ENCODE results near the gene ATP2B1.

ATP2B1 gene

DNA sequence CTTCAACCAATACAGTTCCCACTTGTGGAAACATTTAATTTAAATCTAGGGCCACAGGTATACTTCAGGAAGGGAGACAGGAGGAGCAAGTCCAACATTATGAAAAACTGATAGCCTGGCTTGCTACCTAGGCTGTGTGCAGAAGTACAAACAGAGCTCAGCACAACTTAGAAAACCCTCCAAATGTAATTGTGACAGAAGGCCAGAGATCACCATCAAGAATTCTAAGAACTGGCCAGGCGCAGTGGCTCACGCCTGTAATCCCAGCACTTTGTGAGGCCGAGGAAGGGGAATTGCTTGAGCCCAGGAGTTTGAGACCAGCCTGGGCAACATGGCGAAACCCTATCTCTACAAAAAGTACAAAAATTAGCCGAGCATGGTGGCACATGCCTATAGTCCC, 14.1 kb downstream of the ATP2B1 start:
- Histone ChIP-seq H3K9me2 (replicated peaks; ENCODE audit: low read depth, low read length) (no peaks in the 10 kb centered on the region), H3K27me3 (ENCODE audit: insufficient read depth, low read length, poor library complexity, severe bottlenecking) (no peaks in the 10 kb centered on the region), H2AFZ (ENCODE audit: low read length) (no peak overlapping the region), H3K9me3 (ENCODE audit: insufficient read depth, low read depth, low read length) (no peaks in the 10 kb centered on the region), H3K9ac (ENCODE audit: low read depth, low read length, poor library complexity, severe bottlenecking) (no peak overlapping the region), H3K4me3 (ENCODE audit: low read length, poor library complexity, severe bottlenecking) (no peak overlapping the region), H4K20me1 (ENCODE audit: insufficient read depth, low read length, poor library complexity, severe bottlenecking) (peaks cover 11% of the 10 kb centered on the region), H3K4me2 (ENCODE audit: low read depth, low read length, poor library complexity, severe bottlenecking) (no peak overlapping the region), H3K36me3 (ENCODE audit: insufficient read depth, low read length) (no peaks in the 10 kb centered on the region), H3K4me1 (ENCODE audit: insufficient read depth, low read length, poor library complexity, severe bottlenecking) (no peaks in the 10 kb centered on the region), H3K79me2 (ENCODE audit: insufficient read depth, low read length) (peaks cover 60% of the 10 kb centered on the region), H3F3A (ENCODE audit: low read depth) (no peaks in the 10 kb centered on the region)
- TF ChIP-seq, protein P1, sequence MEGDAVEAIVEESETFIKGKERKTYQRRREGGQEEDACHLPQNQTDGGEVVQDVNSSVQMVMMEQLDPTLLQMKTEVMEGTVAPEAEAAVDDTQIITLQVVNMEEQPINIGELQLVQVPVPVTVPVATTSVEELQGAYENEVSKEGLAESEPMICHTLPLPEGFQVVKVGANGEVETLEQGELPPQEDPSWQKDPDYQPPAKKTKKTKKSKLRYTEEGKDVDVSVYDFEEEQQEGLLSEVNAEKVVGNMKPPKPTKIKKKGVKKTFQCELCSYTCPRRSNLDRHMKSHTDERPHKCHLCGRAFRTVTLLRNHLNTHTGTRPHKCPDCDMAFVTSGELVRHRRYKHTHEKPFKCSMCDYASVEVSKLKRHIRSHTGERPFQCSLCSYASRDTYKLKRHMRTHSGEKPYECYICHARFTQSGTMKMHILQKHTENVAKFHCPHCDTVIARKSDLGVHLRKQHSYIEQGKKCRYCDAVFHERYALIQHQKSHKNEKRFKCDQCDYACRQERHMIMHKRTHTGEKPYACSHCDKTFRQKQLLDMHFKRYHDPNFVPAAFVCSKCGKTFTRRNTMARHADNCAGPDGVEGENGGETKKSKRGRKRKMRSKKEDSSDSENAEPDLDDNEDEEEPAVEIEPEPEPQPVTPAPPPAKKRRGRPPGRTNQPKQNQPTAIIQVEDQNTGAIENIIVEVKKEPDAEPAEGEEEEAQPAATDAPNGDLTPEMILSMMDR (conservative IDR thresholded peaks at IDR 0.05; ENCODE audit: low read length) = no peak
- no peak for TF ChIP-seq EZH2phosphoT487 (IDR thresholded peaks at IDR 0.05; ENCODE audit: borderline replicate concordance)

DNA sequence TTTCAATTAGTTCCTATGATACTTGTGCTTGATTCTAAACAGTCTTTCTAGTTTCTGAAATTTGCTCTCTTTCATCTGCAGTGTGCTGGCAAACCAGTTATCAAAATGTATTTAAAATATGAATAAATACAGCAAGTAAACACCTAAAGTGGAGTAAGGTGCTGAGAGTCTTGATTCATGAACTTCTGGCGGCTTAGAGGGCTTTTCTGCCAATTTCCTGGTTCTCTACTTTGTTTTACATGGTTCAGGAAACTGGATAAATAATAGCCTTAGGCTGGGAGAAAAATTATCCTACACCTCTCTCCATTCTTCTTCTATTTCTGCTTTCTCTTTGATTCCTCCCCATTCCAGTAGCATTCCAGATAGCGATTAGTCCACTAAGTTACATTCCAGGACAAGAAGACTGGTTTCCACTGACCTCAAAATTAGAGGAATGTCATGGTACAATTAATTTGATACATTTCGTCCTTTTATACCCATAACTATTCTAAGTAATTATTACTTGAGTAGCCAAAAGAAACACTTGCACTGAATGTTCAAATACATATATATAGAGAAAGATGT, 14.9 kb downstream of the ATP2B1 start:
- peaks cover 11% of the 10 kb centered on the region for H4K20me1 ChIP-seq (ENCODE audit: insufficient read depth, low read length, poor library complexity, severe bottlenecking)
- H3K27me3 ChIP-seq (ENCODE audit: insufficient read depth, low read length, poor library complexity, severe bottlenecking) = no peaks in the 10 kb centered on the region
- H3K4me1 ChIP-seq (ENCODE audit: insufficient read depth, low read length, poor library complexity, severe bottlenecking) = no peaks in the 10 kb centered on the region
- H3F3A ChIP-seq (ENCODE audit: low read depth) = no peaks in the 10 kb centered on the region
- no peak overlapping the region for H2AFZ ChIP-seq (ENCODE audit: low read length)
- H3K79me2 ChIP-seq (ENCODE audit: insufficient read depth, low read length) = peaks cover 64% of the 10 kb centered on the region
- TF ChIP-seq, protein P1 (conservative IDR thresholded peaks at IDR 0.05; ENCODE audit: low read length) = no peak
- no peak for TF ChIP-seq EZH2phosphoT487 (IDR thresholded peaks at IDR 0.05; ENCODE audit: borderline replicate concordance)
- no peak overlapping the region for H3K4me2 ChIP-seq (ENCODE audit: low read depth, low read length, poor library complexity, severe bottlenecking)
- H3K9ac ChIP-seq (ENCODE audit: low read depth, low read length, poor library complexity, severe bottlenecking) = no peak overlapping the region
- no peaks in the 10 kb centered on the region for H3K36me3 ChIP-seq (ENCODE audit: insufficient read depth, low read length)
- no peaks in the 10 kb centered on the region for H3K9me2 ChIP-seq (replicated peaks; ENCODE audit: low read depth, low read length)
- H3K9me3 ChIP-seq (ENCODE audit: insufficient read depth, low read depth, low read length) = no peaks in the 10 kb centered on the region
- no peak overlapping the region for H3K4me3 ChIP-seq (ENCODE audit: low read length, poor library complexity, severe bottlenecking)

DNA sequence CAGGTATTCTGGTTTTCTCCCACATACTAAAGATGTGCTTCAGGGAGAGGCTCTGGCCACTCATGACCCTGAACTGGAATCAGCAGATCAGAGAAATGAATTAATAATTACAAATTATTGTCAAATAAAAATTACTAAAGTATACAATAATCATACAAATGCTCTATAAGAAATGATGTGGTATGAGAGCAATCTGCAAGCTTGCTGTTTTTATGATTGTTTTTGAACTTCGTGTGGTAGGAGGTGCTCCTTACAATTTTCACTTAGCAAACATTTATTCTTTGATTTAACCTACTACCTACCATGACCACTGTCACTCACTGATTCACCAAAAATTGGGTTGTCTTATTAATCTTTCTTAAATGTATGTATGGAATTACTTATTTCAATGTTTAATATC, 16.2 kb downstream of the ATP2B1 start:
- peaks cover 69% of the 10 kb centered on the region for H3K79me2 ChIP-seq (ENCODE audit: insufficient read depth, low read length)
- no peak overlapping the region for H3K4me3 ChIP-seq (ENCODE audit: low read length, poor library complexity, severe bottlenecking)
- no peaks in the 10 kb centered on the region for H3K27me3 ChIP-seq (ENCODE audit: insufficient read depth, low read length, poor library complexity, severe bottlenecking)
- no peaks in the 10 kb centered on the region for H3K4me1 ChIP-seq (ENCODE audit: insufficient read depth, low read length, poor library complexity, severe bottlenecking)
- TF ChIP-seq EZH2phosphoT487 (IDR thresholded peaks at IDR 0.05; ENCODE audit: borderline replicate concordance) = no peak
- TF ChIP-seq, protein P1 (conservative IDR thresholded peaks at IDR 0.05; ENCODE audit: low read length) = no peak
- no peaks in the 10 kb centered on the region for H3F3A ChIP-seq (ENCODE audit: low read depth)
- H3K36me3 ChIP-seq (ENCODE audit: insufficient read depth, low read length) = no peaks in the 10 kb centered on the region
- no peaks in the 10 kb centered on the region for H3K9me2 ChIP-seq (replicated peaks; ENCODE audit: low read depth, low read length)
- no peak overlapping the region for H2AFZ ChIP-seq (ENCODE audit: low read length)
- H3K9me3 ChIP-seq (ENCODE audit: insufficient read depth, low read depth, low read length) = no peaks in the 10 kb centered on the region
- H3K9ac ChIP-seq (ENCODE audit: low read depth, low read length, poor library complexity, severe bottlenecking) = no peak overlapping the region
- no peak overlapping the region for H3K4me2 ChIP-seq (ENCODE audit: low read depth, low read length, poor library complexity, severe bottlenecking)
- H4K20me1 ChIP-seq (ENCODE audit: insufficient read depth, low read length, poor library complexity, severe bottlenecking) = peaks cover 11% of the 10 kb centered on the region
